ENCODE results near the gene CHMP4B.

GRCh38 chr20:33843050-33843449, 31.9 kb downstream of the CHMP4B start:
- TF ChIP-seq CTCF (IDR thresholded peaks at IDR 0.05) (no peak), EZH2 (IDR thresholded peaks at IDR 0.05; ENCODE audit: borderline replicate concordance, insufficient read depth, low read depth, low read length, poor library complexity, severe bottlenecking) (no peak)

Measured in B cell (primary cell).